Large intestine (tissue), 12 donors: ENCODE results near the gene IL1A. TPM values are rescaled to one million over a fixed set of nuclear protein-coding genes. Genes with fewer than 3 reads are reported as not detected.
A peak's percentile ranks its signal among the peaks of the same experiment; 100 is the strongest.
"Not testable (repeated sequence)": the region's sequence is repeated elsewhere in the genome, so short reads cannot be mapped to it uniquely, and the experiment has no call there.

Source experiments
- DNase-seq, 2 donors: peaks; one replicate each; pipeline versions ENCODE4 v3.0.0 to v3.0.0-alpha.2; 2013
- H3K27ac ChIP-seq: one replicate; pipeline ENCODE4 v1.5.1; 2013; ENCODE audit warnings: low read length
- H3K27me3 ChIP-seq: 2 replicates; pipeline ENCODE4 v1.6.1; 2013; ENCODE audit warnings: low read length; ENCODE audit not compliant: control insufficient read depth, insufficient read depth
- H3K36me3 ChIP-seq: 2 replicates; pipeline ENCODE4 v1.6.1; 2013; ENCODE audit warnings: low read length; ENCODE audit not compliant: control insufficient read depth, insufficient read depth
- H3K4me1 ChIP-seq: one replicate; pipeline ENCODE4 v1.6.1; 2013; ENCODE audit warnings: low read length; ENCODE audit not compliant: control insufficient read depth, insufficient read depth
- H3K4me3 ChIP-seq: one replicate; pipeline ENCODE4 v1.5.1; 2013; ENCODE audit warnings: low read length
- H3K9me3 ChIP-seq: one replicate; pipeline ENCODE4 v1.6.1; 2013; ENCODE audit warnings: mild to moderate bottlenecking, low read depth, low read length, moderate library complexity; ENCODE audit not compliant: control insufficient read depth
- WGBS: methylation state at CpG from one replicate; pipeline ENCODE4 v1.1.5; 2013; ENCODE audit warnings: low lambda C conversion rate; ENCODE audit not compliant: insufficient coverage; 5-methylcytosine and 5-hydroxymethylcytosine counted together
- long read RNA-seq, 11 donors: transcript quantifications; one replicate each; lab custom pipeline, GENCODE V29; 2026
- polyA plus RNA-seq: library from polyadenylated mRNA; unstranded; fragments of 120-200 nt; gene quantifications from one replicate; pipeline ENCODE4 v1.2.1, GENCODE V29; 2013

The IL1A gene
- polyA plus RNA-seq: 0.09 TPM
- long read RNA-seq, donor 1: 0 reads
- long read RNA-seq, donor 2: 0 reads
- long read RNA-seq, donor 3: 0 reads
- long read RNA-seq, donor 4: 0 reads
- long read RNA-seq, donor 5: 0 reads
- long read RNA-seq, donor 6: 0 reads
- long read RNA-seq, donor 7: 0 reads
- long read RNA-seq, donor 8: 0 reads
- long read RNA-seq, donor 9: 0 reads
- long read RNA-seq, donor 10: 0 reads
- long read RNA-seq, donor 11: 0 reads

DNA sequence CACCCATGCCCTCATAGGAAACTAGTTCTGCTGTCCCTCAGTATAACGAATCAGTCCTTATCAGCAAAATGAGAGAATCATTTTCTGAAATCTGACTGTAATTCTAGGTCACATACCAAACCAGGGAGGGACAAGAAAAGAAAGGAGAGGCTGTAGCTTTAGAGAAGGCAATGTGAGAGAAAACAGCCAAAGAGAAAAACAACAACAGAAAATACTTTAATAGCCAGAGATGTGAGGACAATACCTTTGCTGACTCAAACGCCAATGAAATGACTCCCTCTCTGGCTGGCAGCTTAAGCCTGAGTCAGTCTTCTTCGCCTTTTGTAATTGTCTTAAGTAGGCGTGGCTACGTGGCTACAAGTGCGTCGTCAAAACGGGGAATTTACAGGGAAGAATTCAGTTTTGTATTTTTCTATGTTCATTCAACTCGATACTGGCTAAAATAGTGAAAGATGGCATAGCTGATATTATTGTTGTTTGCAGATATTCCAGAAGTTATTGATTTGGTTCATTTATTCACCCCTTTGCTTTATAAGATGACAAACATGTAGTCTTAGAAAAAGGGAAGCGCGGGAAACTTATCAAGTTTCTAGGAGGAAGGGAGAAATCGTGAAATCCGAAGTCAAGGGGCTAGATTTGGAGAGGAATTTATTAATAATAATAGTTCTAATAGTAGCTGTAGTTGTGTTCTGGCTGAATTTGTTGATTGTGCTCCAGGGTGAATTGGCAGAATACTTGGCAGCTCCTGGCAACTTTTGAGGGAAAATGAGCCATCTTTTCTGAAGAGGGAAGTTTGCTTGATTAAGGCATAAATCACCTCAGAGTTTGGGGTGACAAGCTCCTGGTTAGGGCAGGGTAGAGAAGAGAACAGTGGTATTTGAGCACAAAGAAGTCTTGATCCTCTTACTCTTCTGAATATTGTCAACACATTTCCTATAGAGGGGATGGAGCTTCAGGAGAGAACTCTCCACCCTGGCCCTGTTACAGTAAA lies at the start of gene IL1A:
TSS of gene IL1A (minus strand) at position 295 of the 991 bp plus-strand sequence. CDS start 723 bp downstream, outside the sequence.
- H3K27ac ChIP-seq: no peak within 1 kb of the TSS
- no peaks in the 10 kb centered on the region for H3K9me3 ChIP-seq
- DNase-seq: peak in 1 of 2 donors; percentile 24
- no peaks in the 10 kb centered on the region for H3K27me3 ChIP-seq
- 70% methylated on average over 2 of the region's 13 CpGs for WGBS
- H3K36me3 ChIP-seq: no peaks in the 10 kb centered on the region
- no peak within 1 kb of the TSS for H3K4me3 ChIP-seq
- no peaks in the 10 kb centered on the region for H3K4me1 ChIP-seq

- peak overlapping the region; percentile 47 for H3K27ac ChIP-seq
- H3K4me1 ChIP-seq: peaks cover 26% of the 10 kb centered on the region
- H3K27me3 ChIP-seq: no peaks in the 10 kb centered on the region
- DNase-seq: no peak
- H3K36me3 ChIP-seq: no peaks in the 10 kb centered on the region
- no peaks in the 10 kb centered on the region for H3K9me3 ChIP-seq
- H3K4me3 ChIP-seq: no peak overlapping the region
Measured at GRCh38 chr2:112833976-112834375, 49.7 kb upstream of the IL1A start.

DNA sequence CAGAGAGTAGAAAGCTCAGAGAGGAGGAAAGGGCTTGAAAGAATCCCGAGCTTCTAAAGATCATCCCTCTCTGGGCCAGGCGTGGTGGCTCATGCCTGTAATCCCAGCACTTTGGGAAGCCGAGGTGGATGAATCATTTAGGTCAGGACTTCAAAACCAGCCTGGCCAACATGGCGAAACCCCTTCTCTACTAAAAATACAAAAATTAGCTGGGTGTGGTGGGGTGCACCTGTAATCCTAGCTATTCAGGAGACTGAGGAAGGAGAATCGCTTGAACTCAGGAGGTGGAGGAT lies 49.3 kb upstream of the IL1A start:
- H3K27me3 ChIP-seq, H3K36me3 ChIP-seq, H3K9me3 ChIP-seq, DNase-seq, H3K27ac ChIP-seq, H3K4me3 ChIP-seq: not testable (repeated sequence)
- peaks cover 26% of the 10 kb centered on the region for H3K4me1 ChIP-seq
- WGBS: no CpG with 5 or more reads among the region's 5 CpGs

DNA sequence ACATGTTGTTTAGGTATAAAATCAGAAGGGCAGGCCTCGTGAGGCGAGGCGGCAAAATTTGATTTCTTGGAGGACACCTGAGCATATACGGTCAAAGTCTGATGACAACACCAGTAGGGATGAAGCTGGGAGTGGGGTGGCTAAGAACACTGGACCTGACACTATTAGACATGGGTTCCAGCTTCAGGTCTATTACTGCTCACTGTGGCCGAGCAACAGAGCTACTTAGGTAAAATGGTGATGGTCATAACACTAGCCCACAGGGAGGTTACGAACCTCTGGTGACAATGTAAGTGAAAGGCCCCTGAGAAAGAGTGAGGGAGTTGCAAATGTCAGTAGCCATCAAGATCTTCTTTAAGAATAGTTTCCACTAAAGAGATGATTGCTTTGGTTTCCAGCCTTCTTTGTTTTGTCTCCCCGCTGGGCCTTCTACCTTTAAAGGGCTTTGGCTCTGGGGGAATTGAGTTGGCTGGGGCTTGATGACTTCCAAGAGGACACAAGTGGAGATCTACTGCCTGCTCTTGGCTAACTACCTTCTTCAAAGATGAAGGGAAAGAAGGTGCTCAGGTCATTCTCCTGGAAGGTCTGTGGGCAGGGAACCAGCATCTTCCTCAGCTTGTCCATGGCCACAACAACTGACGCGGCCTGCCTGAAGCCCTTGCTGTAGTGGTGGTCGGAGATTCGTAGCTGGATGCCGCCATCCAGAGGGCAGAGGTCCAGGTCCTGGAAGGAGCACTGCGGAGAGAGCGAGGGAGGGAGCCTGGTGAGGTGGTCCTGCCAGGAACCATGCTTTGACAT lies 48.7 kb upstream of the IL1A start:
- H3K4me3 ChIP-seq: no peak overlapping the region

DNA sequence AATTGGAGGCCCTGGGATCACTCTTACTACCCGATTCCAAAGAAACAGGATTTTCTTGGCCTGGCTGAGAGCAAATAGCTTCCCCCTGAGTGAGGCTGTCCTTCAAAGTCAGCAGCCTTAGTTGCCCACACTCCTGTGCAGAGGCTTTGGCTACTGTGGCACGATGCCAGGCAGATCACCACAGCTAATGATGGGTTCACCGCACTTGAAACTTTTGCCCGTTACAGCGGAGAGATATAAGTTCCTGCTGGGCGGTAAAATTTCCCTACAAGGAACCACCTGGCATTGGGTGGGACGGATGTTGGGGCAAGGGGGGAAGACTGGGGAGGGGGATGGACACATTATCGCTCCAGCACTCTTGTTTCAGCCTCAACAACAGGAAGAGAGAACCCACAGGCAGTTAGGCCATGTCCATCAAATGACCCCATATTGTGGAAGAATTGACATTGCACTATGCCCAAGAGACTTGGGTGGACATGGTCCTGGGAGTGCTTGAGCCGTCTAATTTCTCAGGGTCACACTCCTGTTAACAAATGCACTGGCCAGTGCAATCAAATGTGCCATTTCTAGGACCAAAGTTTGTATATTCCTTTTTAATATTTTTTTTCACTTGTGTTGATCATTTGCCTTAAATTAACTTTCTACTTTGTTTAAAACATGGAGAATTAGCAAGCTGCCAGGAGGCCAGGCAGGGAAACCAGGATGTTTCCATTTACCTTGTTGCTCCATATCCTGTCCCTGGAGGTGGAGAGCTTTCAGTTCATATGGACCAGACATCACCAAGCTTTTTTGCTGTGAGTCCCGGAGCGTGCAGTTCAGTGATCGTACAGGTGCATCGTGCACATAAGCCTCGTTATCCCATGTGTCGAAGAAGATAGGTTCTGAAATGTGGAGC lies 47.9 kb upstream of the IL1A start:
- Histone ChIP-seq H3K27me3 (no peaks in the 10 kb centered on the region), H3K27ac (no peak overlapping the region), H3K9me3 (no peaks in the 10 kb centered on the region), H3K36me3 (no peaks in the 10 kb centered on the region), H3K4me3 (no peak overlapping the region), H3K4me1 (peaks cover 25% of the 10 kb centered on the region)
- WGBS: no CpG with 5 or more reads among the region's 15 CpGs
- DNase-seq: no peak

More for the DNA sequence above, 48.7 kb upstream of the IL1A start:
- Histone ChIP-seq H3K36me3 (no peaks in the 10 kb centered on the region), H3K27ac (no peak overlapping the region), H3K4me1 (peaks cover 26% of the 10 kb centered on the region), H3K9me3 (no peaks in the 10 kb centered on the region), H3K27me3 (no peaks in the 10 kb centered on the region)
- WGBS: 80% methylated on average over 3 of the region's 14 CpGs
- no peak for DNase-seq

GRCh38 chr2:112831513-112831845 lies 47.2 kb upstream of the IL1A start:
- no peak overlapping the region for H3K27ac ChIP-seq
- 83% methylated on average over 1 of the region's 2 CpGs for WGBS
- no peaks in the 10 kb centered on the region for H3K27me3 ChIP-seq
- DNase-seq: no peak
- no peak overlapping the region for H3K4me3 ChIP-seq
- H3K4me1 ChIP-seq: peaks cover 20% of the 10 kb centered on the region
- no peaks in the 10 kb centered on the region for H3K36me3 ChIP-seq
- H3K9me3 ChIP-seq: no peaks in the 10 kb centered on the region

GRCh38 chr2:112830682-112831512 lies 46.6 kb upstream of the IL1A start:
- no peaks in the 10 kb centered on the region for H3K27me3 ChIP-seq
- no CpG with 5 or more reads among the region's 5 CpGs for WGBS
- no peak overlapping the region for H3K27ac ChIP-seq

GRCh38 chr2:112829961-112830681 lies 45.8 kb upstream of the IL1A start:
- Histone ChIP-seq H3K27me3 (no peaks in the 10 kb centered on the region), H3K4me1 (peaks cover 13% of the 10 kb centered on the region), H3K9me3 (no peaks in the 10 kb centered on the region), H3K27ac (no peak overlapping the region), H3K4me3 (no peak overlapping the region), H3K36me3 (no peaks in the 10 kb centered on the region)
- 100% methylated on average over 4 of the region's 10 CpGs for WGBS
- DNase-seq: no peak

More at GRCh38 chr2:112830682-112831512, 46.6 kb upstream of the IL1A start:
- H3K9me3 ChIP-seq: no peaks in the 10 kb centered on the region
- no peaks in the 10 kb centered on the region for H3K36me3 ChIP-seq
- H3K4me1 ChIP-seq: peaks cover 16% of the 10 kb centered on the region
- no peak overlapping the region for H3K4me3 ChIP-seq
- DNase-seq: no peak
